MV-4-11 (cell line): Measurements from ENCODE around the gene SOAT1.

Experiments
- DNase-seq: peaks from one replicate; lab custom pipeline; 2025; lab: John Stamatoyannopoulos, UW

The SOAT1 gene

DNA sequence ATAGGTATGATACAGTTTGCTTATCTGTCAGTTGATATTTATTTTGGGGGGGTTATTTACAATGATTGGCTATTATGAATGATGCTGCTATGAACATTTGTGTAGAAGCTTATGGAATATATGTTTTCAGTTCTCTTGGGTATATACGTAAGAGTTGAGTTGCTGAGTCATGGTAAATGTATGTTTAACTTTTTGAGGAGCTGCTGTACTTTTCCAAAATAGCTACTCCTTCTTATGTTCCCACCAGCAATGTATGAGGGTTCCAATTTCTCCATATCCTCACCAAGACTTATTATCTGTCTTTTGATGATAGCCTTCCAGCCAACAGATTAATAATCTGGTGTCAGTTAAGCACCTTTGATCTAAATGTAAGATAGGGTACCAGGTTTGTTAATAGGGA is 11.9 kb downstream of the SOAT1 start:
- no peak for DNase-seq

DNA sequence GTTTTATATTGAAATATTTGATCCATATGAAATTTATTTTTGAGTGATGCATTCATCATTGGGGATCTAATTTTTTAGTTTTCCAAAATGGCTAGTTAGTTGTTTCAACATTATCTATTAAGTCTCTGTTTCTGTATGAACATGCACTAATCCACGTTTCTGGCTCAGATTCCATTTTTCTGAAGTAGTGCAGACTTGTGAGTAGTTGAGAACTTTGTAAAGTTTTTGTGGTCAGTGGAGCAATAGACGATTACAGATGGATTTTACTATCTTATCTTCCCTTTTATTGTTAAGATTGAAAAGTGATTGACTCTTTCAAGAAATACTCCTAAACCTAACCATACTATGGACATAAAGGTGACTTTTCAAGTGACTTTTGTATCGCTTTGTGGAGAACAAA is 16.7 kb downstream of the SOAT1 start:
- no peak for DNase-seq

DNA sequence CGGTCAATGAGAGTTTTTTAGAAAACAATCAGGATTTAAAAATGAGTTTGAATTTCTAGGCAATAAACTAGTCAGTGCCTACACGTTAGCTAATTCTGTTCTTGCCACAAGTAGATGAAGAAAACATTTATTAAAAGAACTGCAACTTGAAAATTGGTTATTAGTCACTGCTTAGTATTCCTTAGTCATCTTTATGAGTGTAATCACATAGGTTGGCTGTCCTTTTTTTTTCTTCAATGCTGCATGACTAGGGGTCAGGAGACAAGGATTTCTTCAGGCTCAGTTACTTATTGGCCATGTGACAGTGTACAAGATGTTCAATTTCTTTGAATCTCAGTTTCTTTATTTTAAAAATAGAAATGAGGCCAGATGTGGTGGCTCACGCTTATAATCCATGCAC is 17.1 kb downstream of the SOAT1 start:
- no peak for DNase-seq

DNA sequence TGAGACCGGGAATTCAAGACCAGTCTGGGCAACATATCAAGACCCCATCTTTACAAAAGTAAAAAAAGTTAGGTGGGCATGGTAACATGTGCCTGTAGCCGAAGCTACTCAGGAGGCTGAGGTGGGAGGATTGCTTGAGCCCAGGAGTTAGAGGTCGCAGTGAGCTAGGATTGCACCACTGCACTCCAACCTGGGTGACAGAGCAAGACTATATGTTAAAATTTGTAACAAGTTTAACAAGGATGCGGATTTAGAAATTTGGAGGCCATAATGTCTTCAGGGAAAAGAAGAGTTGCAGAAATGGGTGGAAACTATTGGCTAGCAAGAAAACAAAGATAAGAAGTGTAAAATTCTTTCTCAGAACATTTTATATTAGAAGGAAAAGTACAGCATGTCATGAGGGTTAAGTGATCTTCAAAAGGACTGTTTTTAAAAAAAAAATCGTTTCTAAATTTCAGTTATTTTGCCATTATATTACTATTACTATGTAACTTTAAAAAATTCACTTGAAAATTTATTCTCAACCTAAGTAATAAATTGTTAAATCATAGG is 17.6 kb downstream of the SOAT1 start:
- DNase-seq, result no peak

DNA sequence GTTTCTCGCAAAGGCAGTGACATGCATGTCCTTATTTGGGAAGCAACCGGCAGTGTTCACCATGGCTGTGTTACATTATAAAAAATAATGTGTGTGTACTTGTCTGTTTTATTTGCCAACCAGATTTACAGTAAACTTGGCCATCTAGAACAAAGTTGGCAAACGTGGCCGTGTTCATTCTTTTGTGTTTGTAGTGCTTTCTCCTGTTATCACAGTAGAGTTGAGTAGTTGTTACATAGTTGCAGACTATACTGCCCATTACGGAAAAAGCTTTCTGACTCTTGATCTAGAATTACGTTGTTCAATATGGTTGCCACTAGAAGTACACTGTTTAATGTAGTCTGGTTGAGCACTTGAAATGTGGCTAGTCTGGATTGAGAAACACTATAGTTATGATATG is 19.4 kb downstream of the SOAT1 start:
- no peak for DNase-seq

DNA sequence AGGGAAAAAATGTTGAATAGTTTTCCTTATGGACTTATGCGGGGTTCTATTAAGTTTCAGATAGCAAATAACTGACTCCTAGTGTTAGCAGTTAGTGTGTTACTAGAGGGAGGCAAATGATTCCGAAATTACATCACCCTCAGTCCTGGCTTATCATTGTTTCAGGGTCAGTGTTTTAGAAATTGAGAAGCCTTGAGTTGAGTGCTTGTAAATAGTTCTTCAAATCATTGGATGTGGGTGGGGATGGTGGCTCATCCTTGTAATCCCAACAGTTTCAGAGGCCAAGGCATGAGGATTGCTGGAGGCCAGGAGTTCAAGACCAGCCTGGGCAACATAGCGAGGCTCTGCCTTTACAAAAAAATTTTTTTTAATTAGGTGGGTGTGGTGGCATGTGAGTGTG is 21.3 kb downstream of the SOAT1 start:
- no peak for DNase-seq

DNA sequence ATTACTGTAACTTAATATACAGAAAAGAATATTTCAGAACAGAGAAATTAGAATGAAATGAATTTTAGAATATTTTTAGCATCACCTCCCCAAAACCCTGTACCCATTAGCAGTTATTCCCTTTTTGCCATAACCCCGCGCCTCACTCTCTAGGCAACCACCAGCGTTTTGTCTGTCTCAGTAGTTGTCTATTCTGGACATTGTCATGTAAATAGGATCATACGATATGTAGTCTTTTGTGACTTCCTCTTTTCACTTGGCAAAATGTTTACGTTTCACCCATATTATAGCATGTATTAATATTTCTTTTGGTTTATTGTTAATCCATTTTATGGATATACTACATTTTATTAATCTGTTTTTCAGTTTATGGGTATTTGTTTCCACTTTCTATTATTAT is 24.9 kb downstream of the SOAT1 start:
- peak; percentile 45 for DNase-seq

DNA sequence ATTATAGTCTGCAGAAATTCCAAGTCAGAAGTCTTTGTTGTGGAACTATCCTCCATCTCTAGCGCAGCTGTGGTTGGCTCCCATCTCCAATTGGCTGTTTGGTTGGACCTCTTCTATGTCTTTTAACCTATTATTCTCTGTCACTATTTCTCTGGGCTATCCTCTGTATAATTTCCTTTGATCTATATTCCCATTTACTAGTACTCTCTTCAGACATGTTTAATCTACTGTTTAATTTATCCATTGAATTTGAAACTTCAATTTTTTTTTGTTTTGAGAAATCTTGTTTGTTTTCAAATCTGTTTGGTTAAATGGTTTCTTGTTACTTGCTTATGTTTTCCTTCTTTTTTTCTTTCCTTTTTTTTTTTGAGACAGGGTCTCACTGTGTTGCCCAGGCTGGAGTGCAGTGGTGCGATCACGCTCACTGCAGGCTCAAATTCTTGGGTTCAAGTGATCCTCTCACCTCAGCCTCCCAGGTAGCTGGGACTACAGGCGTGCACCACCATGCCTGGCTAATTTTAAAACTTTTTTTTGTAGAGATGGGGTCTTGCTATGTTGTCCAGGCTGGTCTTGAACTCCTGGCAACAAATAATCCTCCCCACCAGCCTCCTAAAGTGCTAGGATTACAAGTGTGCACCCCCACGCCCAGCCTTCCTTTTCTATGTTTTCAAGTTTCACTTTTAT is 28.1 kb downstream of the SOAT1 start:
- DNase-seq, result no peak

DNA sequence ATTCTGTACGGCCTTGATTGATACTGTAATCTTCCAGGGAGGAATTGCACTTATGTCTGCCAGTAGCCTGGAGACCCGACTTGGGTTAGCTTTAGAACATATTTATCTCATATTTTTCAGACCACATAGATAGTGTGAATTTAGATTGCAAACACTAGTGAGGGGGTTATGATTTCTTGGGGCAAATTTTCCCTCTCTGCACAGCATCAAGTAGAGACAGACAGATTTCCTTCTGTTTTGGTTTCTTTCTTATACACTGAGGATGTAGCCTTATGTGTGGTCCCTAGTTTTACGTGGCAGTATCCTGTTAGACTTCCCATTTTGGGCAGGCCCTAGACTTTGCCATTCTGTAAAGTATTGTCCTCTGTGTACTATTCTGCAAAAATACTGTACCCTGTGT is 29.0 kb downstream of the SOAT1 start:
- no peak for DNase-seq

DNA sequence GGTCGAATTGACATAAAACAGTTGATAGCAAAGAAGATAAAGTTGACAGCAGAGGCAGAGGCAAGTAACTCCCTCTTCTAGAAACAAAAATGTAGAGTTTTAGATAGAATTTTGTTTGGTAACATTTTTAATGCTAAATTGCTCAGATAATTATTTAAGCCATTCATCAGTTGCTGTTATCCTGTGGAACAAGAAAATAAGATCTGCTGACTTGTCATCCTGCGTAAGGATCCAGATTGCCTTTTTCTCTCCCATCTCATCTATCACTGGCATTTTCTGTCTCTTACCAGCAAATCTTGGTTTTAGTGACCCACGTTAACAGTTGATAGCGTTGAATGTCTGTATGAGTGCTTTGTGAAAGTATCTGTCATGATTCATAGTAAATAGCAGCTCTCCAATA is 29.8 kb downstream of the SOAT1 start:
- DNase-seq, result no peak

DNA sequence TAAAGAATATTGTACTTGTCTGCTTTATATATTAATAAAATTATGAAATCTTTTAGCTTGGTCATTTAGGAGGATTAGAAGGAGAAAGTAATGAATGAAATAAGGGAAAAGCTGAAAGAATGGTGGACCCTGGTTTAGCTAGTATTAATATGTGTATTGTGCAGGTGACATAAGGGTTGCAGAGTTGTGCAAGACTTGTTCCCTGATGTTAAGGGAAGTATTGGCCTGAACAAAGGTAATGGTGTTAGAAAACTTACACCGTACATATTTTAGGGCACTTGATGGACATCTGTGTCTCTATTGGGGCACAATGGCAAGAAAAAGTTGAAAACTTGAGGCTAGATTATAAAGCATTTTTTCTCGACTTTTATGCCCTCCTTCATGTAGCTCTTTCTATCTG is 32.2 kb downstream of the SOAT1 start:
- no peak for DNase-seq

DNA sequence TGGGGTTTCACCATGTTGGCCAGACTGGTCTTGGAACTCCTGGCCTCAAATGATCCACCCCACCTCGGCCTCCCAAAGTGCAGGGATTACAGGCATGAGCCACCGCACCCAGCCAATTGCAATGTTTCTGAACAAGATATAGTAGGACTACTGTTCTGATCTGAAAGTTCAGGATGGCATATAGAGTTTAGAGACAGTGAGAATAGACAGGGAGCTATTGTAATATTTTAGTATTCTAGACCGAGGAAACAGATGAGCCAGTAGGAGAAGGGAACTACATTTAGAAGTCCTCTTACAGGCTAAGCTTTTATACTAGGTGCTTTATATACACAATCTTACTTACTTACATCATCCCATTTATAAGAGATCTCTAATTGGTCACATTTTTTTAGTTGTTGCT is 33.1 kb downstream of the SOAT1 start:
- DNase-seq, result no peak

DNA sequence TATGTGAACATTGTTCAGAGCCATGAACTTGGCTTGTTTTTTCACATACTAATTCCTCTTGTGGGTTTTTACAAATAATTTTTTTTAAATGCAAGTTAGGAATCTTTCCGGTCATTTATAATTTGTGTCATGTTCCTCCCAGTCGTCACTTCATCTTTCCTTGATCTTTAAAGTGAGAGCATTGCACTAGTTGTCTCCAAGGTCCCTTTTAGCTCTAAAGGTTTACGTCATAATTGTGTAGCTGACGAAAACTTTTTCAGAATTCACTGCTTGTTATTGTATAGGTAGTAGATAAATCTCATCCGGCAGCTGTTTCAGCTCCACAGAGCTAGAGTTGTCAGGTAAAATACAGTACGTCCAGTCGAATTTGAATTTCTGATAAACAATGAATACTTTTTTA is 33.6 kb downstream of the SOAT1 start:
- peak; percentile 12 for DNase-seq

DNA sequence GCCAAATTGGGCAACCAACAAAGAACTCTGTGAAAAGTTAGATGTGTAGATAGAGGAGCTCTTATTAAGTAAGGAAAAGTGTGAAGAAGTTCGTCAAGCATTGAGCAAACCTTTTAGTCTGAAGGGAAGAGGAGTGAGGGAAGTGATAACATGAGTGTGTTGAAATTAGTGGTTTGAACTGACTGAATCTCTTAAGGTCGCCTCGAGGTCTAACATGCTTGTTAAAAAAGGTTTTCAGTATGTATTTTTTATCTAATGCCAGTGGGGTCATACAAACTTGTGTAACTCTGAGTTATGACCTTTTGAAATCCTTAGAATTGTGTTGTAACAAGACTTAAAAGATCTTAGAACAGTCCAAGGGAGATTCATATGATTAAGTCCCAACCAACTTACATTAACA is 34.1 kb downstream of the SOAT1 start:
- peak; percentile 98 for DNase-seq

DNA sequence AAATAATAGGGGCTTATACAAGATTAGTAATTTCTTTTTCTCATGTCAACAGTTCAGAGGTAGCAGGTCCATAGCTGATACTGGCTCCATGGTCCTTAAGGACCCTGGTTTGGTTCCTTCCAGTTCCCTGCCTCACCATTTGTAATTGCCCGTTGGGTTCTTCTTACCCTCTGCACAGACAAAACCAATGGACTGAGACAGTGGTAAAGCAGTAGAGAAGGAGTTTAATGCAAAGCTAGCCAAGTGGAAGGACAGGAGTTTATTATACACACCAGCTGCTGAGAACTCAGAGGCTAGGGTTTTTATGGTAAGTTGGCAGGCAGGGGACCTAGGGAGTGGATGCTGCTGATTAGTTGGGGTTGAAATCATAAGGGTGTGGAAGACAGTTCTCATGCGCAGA is 36.3 kb downstream of the SOAT1 start:
- DNase-seq, result no peak

DNA sequence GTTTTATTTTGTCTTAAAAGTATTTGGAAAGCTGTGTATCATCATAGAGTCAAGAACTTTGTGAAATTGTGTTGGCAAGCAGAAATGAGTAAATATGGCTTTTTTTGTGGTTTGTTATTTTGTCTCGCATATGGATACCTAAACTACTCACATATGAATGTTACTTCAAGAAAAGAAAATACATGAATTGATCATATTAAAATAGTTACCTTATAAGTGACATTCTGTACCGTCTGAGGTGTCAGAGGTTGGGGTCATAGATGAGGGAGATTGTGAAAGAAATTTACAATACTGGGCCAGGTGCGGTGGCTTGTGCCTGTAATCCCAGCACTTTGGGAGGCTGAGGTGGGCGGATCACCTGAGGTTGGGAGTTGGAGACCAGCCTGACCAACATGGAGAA is 40.8 kb downstream of the SOAT1 start:
- no peak for DNase-seq

DNA sequence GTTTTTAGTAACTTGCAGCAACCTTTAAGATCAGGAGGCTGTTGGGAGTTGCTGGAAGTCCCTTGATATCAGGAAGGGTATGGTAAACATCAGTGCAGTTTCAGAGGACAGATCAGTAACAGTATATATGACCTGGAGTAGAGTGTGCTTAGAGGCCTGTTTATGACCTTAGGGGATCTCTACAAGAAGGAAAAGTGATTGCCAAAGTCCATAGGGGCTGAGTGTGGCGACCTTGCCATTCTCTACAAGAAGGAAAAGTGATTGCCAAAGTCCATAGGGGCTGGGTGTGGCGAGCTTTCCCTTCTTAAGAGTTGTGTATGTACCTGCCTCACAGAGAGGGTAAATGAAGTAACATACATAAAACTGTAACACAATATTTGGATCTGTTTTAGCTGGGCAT is 43.7 kb downstream of the SOAT1 start:
- DNase-seq, result no peak

DNA sequence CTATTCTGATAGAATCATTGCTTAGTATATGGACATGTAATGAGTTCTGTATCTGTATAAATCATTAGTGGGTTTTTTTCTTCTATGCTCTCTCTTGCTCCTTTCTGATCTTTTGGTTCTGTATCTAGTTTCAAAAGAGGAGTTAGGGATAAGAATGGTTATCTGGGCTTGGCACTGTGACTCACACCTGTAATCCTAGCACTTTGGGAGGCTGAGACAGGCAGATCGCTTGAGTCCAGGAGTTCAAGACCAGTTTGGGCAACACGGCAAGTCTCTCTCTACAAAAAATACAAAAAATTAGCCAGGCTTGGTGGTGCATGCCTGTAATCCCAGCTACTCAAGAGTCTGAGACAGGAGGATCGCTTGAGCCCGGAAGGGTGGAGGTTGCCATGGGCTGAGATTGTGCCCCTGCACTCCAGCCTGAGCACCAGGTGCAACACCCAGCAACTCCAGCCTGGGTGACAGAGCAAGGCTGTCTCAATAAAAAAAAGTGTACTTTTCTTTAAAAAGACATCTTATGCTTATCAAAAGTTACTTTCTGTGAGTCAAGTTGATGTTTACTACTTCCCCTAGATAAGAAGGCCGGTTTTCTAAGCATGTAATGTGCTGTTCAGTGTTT is 44.5 kb downstream of the SOAT1 start:
- DNase-seq, result no peak

DNA sequence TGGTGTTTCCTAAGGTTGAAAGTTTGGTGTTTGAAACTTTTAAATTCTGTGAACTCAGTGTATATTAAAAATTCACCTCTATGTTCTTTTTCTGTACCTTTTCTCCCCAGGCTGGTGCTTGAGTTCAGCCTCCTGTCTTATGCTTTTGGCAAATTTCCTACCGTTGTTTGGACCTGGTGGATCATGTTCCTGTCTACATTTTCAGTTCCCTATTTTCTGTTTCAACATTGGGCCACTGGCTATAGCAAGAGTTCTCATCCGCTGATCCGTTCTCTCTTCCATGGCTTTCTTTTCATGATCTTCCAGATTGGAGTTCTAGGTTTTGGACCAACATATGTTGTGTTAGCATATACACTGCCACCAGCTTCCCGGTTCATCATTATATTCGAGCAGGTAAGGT is 47.3 kb downstream of the SOAT1 start:
- DNase-seq, result peak; percentile 81

DNA sequence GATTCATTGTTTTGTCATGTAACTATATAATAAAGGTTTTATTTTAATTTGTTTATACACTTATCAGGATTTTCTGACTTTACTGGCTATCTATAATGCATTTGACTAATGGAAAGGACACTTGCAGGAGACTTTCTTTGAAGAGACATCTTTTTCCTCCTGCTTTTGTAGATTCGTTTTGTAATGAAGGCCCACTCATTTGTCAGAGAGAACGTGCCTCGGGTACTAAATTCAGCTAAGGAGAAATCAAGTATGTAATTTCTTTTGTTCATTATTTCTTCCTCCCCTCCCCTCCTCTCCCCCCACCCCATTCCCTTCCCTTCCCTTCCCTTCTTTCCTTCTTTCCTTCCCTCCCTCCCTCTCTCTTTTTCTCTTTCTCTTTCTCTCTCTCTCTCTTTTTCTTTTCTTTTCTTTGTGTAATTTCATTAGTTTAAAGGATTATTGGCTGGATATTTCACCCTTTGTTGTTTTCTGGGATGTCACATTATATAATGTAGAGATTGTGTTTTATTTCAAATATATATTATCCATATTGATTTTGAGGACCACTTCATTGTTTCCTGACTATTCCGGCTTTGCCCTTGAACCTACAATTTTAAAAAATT is 48.4 kb downstream of the SOAT1 start:
- DNase-seq, result no peak

DNA sequence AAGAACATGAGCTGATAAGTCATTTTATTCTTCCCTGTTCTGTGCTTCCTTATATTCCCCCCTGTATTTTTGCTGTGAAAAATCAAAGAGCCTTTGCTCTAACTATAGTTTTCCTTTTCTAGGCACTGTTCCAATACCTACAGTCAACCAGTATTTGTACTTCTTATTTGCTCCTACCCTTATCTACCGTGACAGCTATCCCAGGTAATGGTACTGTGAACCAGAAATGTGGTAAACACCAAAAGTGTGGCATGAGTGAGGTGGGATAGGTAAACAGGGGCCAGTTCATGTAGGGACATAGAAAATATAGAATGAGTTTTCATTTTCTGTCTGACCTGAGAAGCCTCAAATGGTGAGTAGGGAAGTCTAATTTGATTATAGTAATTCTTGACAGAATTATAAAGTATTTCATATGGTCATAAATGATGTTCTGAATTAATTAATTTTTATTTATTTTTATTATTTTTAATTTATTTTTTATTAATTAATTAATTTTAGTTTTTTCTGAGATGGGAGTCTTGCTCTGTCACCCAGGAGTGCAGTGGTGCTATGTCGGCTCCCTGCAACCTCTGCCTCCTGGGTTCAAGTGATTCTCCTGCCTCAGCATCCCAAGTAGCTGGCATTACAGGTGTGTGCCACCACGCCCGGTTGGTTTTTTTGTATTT is 49.3 kb downstream of the SOAT1 start:
- DNase-seq, result no peak

DNA sequence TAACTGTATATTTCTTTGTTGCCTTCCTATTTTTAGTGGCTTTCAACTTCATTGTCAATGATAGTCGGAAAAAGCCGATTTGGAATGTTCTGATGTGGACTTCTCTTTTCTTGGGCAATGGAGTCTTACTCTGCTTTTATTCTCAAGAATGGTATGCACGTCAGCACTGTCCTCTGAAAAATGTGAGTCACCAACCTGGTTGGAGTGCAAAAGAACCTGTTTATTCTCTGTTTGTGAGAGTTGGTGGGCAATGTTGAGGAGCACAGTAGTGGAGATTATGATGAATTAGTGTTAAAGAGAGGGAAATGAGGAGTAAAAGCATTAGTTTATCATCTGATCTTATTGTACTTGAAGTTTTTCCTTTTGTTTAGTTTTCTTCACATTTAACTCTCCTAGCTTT is 57.7 kb downstream of the SOAT1 start:
- DNase-seq, result no peak

DNA sequence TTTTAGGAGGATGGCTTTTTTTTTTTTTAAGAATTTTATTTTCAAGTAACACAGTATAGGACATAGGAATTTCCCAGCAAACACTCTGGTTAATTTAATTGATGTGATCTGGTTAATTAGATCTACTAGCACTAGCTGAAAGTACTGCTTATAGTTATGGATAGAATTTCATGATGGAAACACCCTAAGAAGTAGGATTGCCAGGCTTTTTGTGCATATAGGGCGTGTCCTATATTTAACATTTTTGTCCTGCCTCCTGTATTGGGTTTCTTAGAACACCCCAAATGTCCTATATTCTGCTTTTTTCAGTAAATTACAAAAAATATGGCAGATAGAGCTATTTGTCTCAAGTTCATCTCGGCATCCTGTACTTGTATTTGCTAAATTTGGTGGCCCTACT is 58.6 kb downstream of the SOAT1 start:
- no peak for DNase-seq
